ENCODE data around the gene LGALS13.

The LGALS13 gene, protein sequence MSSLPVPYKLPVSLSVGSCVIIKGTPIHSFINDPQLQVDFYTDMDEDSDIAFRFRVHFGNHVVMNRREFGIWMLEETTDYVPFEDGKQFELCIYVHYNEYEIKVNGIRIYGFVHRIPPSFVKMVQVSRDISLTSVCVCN

DNA sequence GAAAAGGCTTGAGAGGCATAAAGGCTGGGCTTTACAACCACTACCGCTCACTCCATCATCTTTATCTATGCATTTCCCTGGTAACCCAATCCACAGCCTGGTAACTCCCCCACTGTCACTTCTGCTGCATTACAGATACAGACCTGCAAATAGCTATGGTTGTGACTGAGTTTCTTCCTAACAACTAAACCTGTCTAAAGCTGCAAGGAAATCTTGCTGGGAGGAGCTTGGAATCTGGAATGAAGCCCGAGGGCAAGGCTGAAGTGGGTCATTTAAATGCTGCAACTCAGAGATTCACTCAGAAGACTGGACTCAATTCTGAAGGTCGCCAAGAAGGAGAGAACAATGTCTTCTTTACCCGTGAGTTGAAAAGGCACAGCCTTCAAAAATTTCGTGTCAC, at the start of gene LGALS13:
LGALS13 (plus strand) TSS at position 301 of the 400 bp plus-strand sequence; CDS start at position 346, 45 bp downstream.
- DNase-seq (ENCODE audit: low read depth), result no peak
- no peak within 1 kb of the TSS for H3K4me3 ChIP-seq (ENCODE audit: low read depth, low read length)

DNA sequence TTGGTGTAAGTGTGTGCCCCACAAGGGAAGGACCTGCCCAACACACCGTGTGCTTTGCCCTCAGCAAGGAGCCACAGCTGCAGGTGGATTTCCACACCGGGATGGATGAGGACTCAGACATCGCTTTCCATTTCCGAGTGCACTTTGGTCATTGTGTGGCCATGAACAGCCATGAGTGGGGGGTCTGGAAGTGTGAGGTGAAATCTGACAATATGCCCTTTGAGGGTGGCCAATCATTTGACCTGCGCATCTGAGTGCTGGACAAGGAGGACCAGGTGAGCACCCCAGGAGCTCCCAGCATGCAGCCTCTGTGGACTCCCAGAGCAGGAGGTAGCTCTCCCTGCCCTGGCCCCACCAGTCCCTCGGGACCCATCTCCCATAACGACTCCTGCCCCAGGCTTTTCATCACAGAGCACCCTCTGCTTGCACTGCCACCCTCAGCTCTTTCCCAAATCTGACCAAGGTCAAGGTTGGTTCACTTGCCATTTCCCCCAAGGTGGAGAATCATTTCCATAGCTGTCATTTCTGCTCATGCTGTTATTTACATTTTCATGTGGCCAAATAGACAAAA, 49.2 kb upstream of the LGALS13 start:
- H3K4me3 ChIP-seq (ENCODE audit: low read depth, low read length), result no peak overlapping the region
- no peak for DNase-seq (ENCODE audit: low read depth)

DNA sequence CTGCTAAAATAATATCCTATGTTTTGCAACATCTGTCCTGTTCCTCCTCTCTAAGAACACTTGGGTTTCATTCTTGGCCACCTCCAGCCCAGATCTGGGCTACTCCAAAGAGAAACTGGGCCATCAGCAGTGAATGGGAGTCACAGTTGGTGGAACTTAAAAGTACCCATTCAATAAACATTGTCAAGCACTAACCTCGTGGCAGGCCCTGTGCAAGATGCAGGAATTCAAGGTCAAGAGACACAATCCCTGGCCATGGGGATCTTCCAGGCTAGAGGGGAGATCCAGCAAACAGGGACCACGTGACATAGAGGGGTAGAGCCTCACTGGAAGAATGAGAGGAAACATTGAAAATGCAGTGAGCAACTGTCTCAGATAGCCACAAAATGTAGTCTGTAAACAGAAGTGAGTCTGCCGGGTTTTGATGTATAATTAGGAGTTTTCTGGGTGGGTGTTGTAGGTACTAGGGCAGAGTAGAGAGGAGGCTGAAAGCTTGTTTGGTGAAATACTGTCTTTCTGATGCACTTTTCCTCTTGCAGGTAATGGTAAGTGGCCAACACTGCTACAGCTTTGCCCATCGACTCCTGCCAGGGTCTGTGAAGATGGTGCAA, 47.5 kb upstream of the LGALS13 start:
- H3K4me3 ChIP-seq (ENCODE audit: low read depth, low read length), result no peak overlapping the region
- DNase-seq (ENCODE audit: low read depth), result no peak

DNA sequence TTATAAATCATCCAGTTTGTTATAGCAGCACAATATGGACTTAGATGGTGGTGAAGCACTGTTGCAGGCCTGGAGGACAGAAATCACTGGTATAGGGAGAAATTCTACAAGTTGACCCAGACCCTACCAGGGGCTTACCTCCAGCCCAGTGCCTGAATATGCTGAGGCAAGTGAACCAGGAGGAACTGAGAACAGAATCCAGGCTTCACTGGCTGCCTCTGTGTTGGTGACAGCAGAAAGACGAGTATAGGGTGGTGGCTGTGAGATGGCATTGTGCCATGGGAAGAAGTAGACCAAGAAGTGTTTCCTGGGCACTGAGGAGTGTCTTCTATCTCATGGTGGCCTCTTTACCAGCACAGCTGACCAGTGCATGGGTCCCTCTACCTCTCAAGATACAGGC, 46.4 kb upstream of the LGALS13 start:
- DNase-seq (ENCODE audit: low read depth), result no peak
- H3K4me3 ChIP-seq (ENCODE audit: low read depth, low read length), result no peak overlapping the region

DNA sequence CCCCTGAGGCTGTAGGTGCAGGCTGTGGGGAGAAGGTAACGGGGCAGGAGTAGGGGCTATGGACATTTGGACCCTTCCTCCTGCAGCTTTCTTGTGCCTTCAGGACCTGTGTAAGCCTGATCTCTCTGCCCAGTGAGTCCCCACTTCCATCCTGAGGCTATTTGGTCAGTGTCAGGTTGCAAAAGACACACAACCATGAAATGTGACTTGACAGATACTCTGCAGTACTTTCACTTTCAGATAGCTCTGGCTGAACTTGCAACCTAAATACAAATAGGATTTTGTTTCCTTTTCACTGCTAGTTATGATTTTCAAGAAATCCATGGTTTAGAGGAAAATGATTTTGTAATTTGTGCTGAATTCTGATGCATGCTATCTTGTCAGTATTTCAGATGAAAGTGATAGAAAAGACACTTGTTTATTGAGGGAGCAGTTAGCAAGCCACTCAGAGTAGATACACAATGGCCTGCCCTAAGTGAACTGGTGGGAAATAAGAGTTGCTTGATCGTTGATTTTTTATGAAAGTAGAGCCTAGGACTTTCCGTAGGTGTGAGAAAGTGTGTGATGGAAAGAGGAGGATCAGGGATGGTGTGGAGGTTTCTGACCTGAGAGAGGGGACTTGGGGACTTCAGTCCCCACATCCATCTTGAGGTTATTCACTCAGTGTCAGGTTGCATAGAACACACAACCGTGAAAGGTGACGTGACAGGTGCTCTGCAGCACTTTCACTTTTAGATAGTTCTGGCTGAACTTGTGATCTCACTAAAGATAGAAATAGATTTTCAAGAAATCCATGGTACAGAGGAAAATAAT, 44.3 kb upstream of the LGALS13 start:
- no peak for DNase-seq (ENCODE audit: low read depth)
- H3K4me3 ChIP-seq (ENCODE audit: low read depth, low read length), result no peak overlapping the region

DNA sequence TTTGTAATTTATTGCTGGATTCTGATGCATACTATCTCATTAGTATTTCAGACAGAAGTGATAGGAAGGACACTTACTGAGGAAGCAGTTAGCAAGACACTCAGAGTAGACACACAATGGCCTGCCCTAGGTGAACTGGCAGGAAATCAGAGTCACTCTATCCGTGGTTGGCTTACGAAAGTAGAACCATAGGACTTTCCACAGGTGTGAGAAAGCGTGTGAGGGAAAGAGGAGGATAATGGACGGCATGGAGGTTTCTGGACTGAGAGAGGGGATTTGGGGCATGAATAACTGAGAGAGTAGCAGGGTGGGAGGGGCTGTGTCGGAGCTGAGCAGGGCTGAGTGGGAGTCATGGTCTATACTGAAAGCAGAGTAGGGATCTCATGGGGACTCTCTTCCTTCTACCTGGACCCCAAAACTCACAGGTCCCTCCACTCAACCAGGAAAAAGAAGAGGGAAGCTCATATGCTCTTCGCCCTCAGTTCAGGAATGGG, 43.7 kb upstream of the LGALS13 start:
- no peak for DNase-seq (ENCODE audit: low read depth)
- no peak overlapping the region for H3K4me3 ChIP-seq (ENCODE audit: low read depth, low read length)

DNA sequence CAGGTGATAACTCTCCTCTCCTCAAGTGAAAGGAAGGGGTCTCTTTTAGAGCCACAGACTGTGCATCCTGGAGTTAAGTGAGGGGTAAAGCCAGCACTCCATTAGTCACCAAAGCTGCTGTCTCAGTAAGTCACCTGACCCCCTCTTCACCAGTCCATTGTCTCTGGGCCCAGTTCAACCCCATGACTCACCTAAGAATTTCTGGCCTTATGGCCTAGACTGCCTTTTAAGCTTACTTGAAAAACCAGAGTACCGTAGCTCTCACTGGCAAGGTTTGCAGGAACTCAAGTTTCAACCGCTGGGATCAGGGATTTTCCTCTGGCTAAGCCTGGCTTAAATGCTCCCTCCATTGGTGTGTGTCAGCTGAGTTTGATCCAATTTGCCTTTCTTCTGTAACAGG, 38.9 kb upstream of the LGALS13 start:
- H3K4me3 ChIP-seq (ENCODE audit: low read depth, low read length), result no peak overlapping the region
- no peak for DNase-seq (ENCODE audit: low read depth)

DNA sequence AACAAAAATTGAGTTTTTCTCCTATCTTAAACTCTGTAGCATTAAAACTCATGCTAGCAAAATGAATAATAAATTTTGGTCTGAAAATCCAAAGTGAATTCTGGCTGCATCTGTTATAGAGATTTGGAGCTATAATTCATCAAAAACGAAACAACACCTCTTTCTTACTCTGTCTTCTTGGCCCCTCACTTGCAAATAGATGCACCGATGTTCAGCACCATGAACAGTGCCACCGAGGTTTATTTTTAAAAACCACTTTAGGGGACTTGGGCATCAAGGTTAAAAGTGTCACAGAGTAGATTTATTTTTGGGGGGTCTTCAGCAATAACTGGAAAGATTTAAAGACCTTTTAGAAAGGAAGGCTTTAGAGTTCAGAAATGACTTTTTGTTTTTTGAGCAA, 36.3 kb upstream of the LGALS13 start:
- no peak for DNase-seq (ENCODE audit: low read depth)
- H3K4me3 ChIP-seq (ENCODE audit: low read depth, low read length), result no peak overlapping the region

DNA sequence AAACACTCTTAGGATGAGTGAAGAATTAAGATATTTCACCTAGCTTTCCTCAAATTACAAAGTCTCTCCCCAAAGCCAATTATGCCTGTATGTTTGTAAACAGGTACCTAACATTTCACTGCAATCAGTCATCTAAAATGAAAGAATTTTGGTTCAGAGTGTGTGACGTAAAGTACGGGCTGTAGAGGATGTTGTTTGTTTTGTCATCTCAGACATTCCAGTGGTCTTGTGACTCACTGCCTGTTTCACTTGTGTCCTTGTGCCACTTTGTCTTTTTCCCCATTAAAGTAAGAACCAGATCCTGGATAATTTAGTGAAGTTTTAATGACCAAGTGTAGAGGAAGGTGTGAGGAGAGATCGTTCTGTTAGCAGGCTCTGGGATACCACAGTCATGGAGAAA, 33.7 kb upstream of the LGALS13 start:
- DNase-seq (ENCODE audit: low read depth), result no peak
- H3K4me3 ChIP-seq (ENCODE audit: low read depth, low read length), result no peak overlapping the region

DNA sequence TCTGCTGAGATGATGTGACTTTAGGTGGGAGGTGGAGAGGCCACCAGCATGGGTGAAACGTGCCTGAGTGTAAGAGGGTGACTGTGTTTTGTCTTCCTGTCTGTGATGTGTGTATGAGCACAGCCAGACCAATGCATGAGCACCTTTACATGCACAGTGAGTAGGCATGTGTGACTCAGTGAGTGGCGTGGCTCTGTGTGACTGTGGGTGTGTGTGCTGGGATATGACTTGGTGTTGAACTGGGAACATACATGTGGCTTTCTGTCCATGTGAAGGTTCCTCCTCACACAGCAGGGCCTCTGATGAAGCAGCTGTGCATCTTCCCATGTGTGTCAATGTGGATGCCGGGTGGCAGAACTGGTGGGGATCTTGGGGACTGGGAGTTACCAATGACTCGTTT, 19.9 kb upstream of the LGALS13 start:
- no peak for DNase-seq (ENCODE audit: low read depth)
- H3K4me3 ChIP-seq (ENCODE audit: low read depth, low read length), result no peak overlapping the region

DNA sequence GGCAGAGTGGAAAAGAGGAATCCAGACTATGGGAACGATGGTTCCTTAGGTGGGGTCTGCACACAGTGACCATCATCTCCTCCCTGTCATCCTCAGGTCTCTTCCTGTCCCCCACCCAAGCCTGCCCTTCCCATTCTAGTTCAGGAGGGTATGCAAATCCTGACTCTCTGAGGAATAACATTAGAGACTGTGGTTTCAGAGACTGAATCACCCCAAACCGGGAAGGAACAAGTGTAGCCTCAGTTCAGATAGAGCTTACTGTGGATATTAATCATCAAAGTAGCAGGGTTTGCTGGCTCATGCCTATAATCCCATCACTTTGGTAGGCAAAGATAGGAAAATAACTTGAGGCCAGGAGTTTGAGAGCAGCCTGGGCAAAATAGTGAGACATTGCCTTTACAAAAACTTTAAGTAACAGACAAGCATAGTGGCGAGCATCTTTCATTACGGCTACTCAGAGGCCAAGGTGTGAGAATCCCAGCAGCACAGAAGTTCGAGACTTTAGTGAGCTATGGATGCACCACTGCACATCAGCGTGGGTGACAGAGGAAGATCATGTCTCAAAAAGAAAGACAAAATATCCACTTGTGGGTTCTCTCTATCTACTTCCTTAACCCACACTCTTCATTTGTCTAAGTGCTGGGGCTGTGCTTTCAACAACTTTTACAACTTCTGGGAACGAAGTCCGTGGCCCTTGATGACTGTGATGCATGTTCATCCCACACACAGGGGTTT, 19.3 kb upstream of the LGALS13 start:
- no peak overlapping the region for H3K4me3 ChIP-seq (ENCODE audit: low read depth, low read length)
- no peak for DNase-seq (ENCODE audit: low read depth)

DNA sequence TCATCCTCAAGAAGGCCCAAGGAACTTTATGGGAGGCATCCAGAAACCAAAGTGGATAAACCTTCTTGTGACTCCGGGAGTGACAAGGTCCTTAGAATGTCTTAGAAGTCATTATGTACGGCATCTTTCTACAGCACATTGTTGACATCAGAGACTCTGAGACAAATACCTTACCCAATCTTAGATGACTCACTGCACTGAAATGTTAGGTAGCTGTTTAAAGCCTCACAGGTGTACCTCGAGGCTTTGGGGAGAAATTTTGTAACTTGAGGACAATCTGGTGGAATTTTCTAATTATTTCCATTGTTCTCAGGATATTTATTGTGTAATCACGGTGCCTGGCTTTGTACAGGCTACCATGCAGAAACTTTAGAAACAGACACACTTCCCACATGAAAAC, 14.8 kb upstream of the LGALS13 start:
- DNase-seq (ENCODE audit: low read depth), result no peak
- no peak overlapping the region for H3K4me3 ChIP-seq (ENCODE audit: low read depth, low read length)

DNA sequence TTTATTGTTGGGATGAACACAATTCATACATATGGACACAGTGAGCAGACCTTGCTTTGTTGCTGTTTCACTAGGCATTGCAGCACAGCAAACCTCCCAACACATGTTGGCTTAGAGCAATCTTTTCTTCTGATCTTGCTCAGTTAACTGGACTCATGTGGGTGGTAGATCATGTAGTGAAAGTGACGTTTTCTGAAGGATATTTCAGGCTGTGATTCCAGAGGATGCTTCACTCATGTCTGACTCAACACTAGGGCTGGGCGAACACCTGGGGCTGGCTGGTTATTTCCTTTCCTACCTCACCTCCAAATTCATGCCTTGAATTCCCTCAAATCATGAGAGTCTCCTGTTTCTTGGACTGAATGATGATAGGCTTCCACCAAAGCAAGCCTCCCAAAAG, 14.3 kb upstream of the LGALS13 start:
- no peak for DNase-seq (ENCODE audit: low read depth)
- no peak overlapping the region for H3K4me3 ChIP-seq (ENCODE audit: low read depth, low read length)

DNA sequence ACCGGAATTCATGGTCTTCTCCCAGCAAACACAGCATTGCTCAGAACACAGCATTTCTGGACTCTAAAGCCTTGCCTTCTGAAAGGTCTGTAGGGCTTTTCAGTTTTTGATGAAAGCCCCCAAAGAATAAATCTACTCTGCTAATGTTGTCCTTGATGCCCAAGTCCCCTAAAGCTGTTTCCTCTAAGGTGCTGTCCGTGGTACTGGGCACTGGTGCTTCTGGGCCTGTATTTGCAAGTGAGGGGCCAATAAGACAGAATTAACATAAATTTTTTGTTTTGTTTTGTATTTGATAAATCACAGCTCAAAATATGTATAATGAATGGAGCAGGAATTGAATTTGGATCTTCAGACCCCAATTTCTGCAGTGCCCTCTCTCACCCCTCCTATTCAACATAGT, 12.1 kb upstream of the LGALS13 start:
- no peak overlapping the region for H3K4me3 ChIP-seq (ENCODE audit: low read depth, low read length)
- DNase-seq (ENCODE audit: low read depth), result no peak

DNA sequence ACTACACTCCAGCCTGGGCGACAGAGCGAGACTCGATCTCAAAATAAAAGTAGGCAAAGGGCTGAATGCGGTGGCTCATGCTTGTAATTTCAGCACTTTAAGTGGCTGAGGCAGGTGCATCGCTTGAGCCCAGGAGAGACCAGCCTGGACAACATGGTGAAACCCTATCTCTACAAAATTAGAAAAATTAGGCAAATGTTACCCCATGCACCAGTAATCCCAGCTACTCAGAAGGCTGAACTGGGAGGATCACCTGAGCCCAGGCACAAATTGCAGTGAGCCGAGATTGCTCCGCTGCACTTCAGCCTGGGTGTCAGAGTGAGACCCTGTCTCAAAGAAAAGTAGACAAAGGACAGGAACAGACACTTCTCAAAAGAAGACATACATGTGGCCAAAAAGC, 9.9 kb upstream of the LGALS13 start:
- H3K4me3 ChIP-seq (ENCODE audit: low read depth, low read length), result no peak overlapping the region
- no peak for DNase-seq (ENCODE audit: low read depth)

DNA sequence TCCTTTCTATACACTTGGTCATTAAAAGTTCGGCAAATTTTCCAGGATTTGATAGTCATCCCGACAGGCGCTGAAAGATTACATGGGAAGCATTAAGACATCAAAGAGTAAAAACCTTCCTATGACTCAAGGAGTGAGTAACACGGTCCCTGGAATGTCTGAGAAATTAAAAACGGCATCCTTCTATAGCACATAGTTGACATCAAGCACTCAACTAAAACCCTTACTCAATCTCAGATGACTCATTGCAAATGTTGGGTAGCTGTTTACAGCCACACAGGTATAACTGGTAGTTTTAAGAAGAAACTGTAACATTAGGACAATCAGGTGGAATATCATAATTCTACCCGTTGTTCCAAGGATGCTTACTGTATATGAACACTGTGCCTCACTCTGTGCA, 6.4 kb upstream of the LGALS13 start:
- no peak for DNase-seq (ENCODE audit: low read depth)
- H3K4me3 ChIP-seq (ENCODE audit: low read depth, low read length), result no peak overlapping the region

DNA sequence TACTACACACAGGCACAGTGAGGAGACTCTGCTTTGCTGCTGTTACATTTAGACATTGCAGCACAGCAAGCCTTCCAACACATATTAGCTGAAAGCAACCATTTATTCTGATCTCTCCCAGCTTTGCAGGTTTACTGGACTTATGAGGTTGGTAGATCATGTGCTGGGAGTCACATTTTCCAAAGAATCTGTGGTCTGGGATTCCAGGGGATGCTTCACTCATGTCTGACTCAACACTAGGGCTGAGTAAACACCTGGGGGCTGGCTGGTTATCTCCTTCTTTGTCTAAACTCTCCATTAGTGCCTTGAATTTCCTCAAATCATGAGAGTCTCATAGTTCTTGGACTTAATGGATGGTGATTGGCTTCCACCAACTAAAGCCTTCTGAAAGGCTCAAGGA, 5.4 kb upstream of the LGALS13 start:
- no peak overlapping the region for H3K4me3 ChIP-seq (ENCODE audit: low read depth, low read length)
- DNase-seq (ENCODE audit: low read depth), result no peak

DNA sequence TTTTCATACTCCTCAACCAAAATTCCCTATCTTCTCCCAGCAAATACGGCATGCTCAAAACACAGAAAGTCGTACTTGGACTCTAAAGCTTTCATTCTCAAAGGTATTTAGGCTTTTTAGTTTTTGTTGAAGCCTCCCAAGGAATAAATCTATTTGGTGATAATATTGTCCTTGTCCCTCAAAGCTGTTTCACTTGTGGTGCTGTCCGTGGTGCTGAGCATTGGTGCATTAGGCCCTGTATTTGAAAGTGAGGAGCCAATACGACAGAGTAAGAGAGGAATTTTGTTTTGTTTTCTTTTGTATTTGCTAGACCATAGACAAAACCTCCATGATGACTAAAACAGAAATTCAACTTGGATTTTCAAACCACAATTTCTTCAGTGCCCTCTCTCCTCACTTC, 3.2 kb upstream of the LGALS13 start:
- no peak overlapping the region for H3K4me3 ChIP-seq (ENCODE audit: low read depth, low read length)
- peak; percentile 1 for DNase-seq (ENCODE audit: low read depth)

DNA sequence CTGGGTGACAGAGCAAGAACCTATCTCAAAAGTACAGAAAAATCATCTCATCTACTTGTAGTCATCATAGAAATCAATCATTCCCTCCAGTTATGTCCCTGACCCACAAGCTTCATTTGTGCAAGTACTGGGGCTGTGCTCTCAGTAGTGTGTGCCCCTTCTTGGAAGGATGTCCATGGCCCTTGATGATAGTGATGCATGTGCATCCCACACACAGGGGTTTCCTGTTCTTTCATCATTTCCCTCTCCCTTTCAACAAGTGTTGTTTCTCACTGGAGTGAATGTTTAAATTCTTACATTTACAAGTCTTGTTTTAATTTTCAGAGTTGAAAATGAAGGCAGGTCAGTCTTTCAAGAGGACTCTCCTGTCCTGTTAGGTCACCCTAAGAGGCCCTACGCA, 1.5 kb downstream of the LGALS13 start:
- H3K4me3 ChIP-seq (ENCODE audit: low read depth, low read length), result no peak overlapping the region
- no peak for DNase-seq (ENCODE audit: low read depth)

DNA sequence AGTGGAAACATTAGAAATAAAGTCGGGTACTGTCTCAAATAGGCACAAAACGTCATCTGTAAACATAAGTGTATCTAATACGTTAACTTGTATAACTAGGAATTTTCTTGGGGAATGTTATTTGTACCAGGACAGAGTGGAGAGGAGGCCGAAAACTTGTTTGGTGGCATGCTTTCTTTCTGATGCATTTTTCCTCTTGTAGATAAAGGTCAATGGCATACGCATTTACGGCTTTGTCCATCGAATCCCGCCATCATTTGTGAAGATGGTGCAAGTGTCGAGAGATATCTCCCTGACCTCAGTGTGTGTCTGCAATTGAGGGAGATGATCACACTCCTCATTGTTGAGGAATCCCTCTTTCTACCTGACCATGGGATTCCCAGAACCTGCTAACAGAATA, 4.7 kb downstream of the LGALS13 start:
- DNase-seq (ENCODE audit: low read depth), result no peak
- H3K4me3 ChIP-seq (ENCODE audit: low read depth, low read length), result no peak overlapping the region

Data from skeletal muscle cell (primary cell).